Activated T-cell treated with anti-CD3 and anti-CD28 coated beads for 4 hours (primary cell): ENCODE measurements around the gene VMP1.
A peak's percentile ranks its signal among the peaks of the same experiment; 100 is the strongest.
"Not testable (repeated sequence)": the region's sequence is repeated elsewhere in the genome, so short reads cannot be mapped to it uniquely, and the experiment has no call there.

Experiments
- DNase-seq: peaks from one replicate; pipeline ENCODE4 v3.0.0-alpha.2; 2020

Gene VMP1

DNA sequence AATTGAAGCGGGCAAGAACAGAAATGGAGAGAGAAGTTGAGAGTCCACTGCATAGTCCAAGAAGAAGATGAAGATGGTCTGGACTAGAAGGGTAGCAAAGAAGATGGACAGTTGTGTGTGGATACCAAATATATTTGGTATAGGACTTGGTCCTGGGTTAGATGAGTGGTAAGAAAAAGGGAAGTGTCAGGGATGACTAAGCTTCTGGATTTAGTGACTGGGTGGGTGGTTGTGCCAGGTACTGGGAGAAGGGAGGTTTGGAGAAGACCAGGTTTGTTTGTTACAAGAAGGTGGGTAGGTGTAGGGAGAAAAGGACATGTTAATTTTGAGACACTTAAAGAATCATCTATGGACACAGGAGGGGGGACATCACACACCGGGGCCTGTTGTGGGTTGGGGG is 5.4 kb downstream of the VMP1 start:
- DNase-seq: no peak

DNA sequence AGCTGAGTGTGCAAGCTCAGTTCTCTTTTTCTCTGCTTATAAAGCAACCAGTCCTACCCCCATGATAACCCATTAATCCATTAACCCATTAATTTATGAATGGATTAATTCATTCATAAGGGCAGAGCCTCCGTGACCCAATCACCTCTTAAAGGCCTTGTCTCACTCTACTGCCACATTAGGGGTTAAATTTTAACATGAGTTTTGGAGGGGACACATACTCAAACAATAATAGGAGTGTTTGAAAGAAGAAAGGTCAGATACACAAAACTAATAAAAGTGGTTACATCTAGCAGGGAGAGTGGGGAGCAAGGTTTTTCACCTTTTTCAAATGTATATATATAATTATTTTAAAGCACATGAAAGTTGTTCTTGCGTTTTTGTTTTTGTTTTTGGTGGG is 6.8 kb downstream of the VMP1 start:
- no peak for DNase-seq

- DNase-seq: no peak
These were observed 9.0 kb downstream of the VMP1 start for GRCh38 chr17:59716427-59716826.

DNA sequence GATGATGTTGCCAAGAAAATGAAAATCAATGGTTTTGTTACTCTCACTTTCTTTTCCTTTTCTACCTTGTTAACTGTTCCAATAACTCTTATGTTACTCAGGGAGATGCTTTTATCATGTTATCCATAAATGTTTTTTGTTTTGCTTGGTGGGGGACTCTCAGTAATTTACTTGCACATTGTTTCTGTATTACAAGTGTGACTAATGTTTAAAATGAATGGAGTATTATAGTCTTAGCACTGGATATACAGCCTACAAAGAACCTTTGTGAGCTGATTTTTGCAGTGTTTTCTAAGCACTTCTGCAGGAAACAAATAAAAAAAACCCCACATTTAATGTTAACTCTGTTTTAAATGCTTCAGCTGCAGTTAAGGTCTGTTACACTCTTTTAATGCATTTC is 12.1 kb downstream of the VMP1 start:
- no peak for DNase-seq

DNA sequence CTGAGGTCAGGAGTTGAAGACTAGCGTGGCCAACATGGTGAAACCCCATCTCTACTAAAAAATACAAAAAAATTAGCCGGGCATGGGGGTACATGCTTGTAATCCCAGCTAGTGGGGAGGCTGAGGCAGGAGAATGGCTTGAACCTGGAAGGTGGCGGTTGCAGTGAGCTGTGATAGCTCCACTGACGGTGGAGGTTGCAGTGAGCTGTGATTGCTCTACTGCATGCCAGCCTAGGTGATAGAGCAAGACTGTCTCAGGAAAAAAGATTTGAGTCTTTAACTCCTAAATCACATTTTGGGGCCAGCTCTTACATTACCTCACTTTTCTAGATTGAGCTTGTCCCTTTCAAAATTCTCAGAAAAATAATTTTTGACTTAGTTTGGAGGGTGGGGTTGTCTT is 15.2 kb downstream of the VMP1 start:
- DNase-seq: no peak

GRCh38 chr17:59723041-59723440 is 15.6 kb downstream of the VMP1 start:
- no peak for DNase-seq

GRCh38 chr17:59723607-59724006 is 16.2 kb downstream of the VMP1 start:
- DNase-seq: no peak

DNA sequence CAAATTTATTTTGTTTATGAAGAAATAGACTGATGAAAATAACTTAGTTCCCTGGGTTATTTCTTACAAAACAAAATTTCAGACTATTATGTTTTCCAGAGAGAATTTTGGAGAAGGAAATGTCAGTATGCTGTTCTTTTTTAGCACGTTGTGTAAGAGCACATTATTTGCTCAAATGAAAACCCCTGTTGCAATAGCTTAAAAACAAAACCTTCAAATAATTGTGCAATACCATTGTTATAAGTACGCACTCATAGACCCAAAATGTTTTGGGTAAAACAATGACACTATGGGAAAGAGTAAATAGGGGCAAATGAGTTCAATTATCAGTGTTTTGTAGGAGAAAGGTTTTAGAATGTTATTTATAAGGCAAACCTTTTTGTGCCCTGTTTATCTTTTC is 18.2 kb downstream of the VMP1 start:
- DNase-seq: no peak

GRCh38 chr17:59727817-59728533 is 20.5 kb downstream of the VMP1 start:
- DNase-seq: no peak

DNA sequence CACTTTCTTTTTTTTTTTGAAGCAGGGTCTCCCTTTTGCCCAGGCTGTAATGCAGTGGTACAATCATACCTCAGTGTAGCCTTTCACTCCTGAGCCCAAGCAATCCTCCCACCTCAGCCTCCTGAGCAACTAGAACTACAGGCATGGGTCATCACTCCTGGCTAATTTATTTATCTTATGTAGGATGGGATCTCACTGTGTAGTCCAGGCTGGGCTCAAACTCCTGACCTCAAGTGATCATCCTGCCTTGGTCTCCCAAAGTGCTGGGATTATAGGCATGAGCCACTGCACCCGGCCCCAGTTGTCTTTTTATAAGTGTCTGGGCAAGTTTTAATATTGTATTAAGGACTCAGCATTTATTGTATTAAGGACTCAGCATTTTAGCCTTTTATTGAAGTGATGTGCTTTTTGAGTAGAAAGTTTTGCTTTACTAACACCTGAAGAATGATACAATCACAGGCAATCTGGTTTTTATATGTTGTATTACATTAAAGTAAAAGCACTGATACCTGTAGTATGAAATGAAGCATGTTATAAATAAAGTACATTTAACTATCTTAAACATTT is 22.9 kb downstream of the VMP1 start:
- no peak for DNase-seq

DNA sequence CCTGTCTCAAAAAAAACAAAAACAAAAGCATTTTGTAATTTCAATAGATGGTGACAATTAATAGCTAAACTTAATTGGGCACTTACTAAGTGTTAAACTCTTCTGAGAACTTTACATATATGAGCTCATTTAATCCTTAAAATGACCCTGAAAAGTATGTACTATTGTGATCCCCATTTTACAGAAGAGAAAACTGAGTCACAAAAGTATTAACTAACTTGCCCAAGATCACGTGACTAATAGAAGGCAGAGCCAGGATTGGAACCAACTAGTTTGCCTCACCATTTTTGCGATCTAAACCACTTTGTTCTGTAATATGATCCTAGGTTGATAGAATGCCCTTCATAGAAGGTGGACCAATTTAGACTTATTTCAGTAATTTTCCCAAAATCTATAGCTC is 26.2 kb downstream of the VMP1 start:
- no peak for DNase-seq

DNA sequence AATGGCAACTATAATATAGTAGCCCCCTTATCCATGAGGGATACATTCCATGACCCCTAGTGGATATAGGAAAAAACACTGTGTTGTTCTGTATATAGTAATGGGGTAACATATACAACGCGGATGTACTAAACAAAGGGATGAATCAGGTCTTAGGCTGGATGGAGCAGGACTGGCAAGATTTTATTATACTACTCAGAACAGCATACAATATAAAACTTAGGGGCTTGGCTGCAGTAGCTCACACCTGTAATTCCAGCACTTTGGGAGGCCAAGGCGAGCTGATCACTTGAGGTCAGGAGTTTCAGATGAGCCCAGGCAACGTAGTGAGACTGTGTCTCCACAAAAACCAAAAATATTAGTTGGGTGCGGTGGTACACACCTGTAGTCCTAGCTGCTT is 26.8 kb downstream of the VMP1 start:
- DNase-seq: no peak

DNA sequence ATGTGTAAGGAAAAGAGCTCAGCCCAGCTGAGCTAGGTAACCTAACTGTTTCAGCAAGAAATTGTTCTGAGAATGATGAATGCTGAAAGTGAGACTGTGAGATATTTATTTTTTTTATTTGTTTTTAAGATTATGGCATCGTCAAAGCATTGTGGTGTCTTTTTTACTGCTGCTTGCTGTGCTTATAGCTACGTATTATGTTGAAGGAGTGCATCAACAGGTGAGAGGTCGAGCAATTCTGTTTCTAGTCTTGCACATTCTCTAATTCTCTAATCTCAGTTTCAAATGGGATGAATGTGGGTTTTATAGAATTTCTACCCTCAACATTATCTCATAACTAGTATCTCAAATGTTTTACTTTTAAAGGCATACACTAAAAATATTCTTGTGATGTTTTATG is 29.9 kb downstream of the VMP1 start:
- no peak for DNase-seq

DNA sequence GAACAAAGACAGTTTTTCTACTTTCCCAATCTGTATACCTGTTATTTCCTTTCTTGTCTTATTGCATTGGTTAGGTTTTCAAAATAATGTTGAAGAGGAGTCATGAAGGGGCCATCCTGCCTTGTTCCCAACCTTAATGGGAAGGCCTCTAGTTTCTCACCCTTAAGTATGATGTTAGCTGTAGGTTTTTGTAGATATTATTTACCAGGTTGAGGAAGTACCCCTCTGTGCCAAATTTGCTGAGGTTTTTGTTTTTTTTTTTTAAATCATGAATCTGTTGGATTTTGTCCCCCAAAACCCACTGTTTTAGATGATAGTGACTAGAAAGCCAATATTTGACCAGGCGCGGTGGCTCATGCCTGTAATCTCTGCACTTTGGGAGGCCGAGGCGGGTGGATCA is 36.4 kb downstream of the VMP1 start:
- DNase-seq: no peak

DNA sequence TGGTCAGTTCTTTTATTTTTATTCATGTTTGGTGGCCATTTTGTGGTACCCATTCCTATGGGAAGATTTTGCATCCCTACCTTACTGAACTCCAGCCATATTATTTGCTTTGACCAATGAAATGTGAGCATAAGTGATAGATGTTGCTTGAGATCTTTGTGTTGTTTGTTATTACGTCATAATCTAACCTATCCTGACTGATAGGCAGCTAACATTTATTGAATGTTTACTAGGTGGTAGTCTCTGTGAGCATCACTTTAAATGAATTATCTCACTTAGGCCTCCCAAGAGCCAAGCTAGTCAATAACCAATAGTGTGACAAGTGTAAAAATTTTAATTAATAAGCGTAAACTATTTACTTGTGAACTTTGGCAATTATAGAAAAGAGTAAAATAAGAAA is 37.6 kb downstream of the VMP1 start:
- no peak for DNase-seq

- DNase-seq: no peak
These were observed 39.5 kb downstream of the VMP1 start for GRCh38 chr17:59746849-59747445.

DNA sequence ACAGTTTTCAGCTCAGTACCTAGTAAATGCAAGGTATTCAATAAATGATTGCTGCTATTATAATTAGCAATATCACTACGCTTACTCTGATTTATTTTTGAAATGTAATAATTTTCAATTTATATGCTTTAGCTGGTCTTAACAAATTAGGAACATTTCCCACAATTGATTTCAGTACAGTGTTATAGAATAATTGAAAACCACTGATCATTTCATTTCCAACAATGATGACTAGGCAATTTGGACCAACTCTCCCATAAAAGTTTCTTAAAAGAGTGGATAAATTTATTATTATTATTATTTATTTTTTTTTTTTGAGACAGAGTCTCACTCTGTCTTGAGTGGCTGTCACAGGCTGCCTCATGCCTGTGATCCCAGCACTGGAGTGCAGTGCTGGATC is 41.1 kb downstream of the VMP1 start:
- DNase-seq: no peak

GRCh38 chr17:59751955-59752413 is 44.5 kb downstream of the VMP1 start:
- DNase-seq: no peak

DNA sequence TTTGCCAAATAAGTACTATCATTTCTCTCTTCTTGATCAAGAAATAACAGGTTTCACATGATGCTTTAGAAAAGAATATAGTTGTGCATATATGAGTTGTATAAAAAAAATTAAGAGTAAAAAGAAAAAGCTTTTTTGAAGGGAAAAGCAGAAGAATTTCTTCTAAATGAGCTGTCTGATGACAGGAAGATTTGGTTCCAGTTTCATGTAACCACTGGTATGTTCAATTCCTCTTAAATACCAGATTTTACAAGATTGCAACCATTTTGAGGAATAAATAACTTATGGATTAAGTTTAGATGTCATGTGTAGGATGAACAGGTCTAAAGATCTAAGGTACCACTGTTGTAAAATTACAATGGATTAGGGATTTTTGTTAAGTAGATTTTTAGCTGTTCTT is 45.0 kb downstream of the VMP1 start:
- DNase-seq: no peak

GRCh38 chr17:59752922-59753321 is 45.5 kb downstream of the VMP1 start:
- DNase-seq: no peak

DNA sequence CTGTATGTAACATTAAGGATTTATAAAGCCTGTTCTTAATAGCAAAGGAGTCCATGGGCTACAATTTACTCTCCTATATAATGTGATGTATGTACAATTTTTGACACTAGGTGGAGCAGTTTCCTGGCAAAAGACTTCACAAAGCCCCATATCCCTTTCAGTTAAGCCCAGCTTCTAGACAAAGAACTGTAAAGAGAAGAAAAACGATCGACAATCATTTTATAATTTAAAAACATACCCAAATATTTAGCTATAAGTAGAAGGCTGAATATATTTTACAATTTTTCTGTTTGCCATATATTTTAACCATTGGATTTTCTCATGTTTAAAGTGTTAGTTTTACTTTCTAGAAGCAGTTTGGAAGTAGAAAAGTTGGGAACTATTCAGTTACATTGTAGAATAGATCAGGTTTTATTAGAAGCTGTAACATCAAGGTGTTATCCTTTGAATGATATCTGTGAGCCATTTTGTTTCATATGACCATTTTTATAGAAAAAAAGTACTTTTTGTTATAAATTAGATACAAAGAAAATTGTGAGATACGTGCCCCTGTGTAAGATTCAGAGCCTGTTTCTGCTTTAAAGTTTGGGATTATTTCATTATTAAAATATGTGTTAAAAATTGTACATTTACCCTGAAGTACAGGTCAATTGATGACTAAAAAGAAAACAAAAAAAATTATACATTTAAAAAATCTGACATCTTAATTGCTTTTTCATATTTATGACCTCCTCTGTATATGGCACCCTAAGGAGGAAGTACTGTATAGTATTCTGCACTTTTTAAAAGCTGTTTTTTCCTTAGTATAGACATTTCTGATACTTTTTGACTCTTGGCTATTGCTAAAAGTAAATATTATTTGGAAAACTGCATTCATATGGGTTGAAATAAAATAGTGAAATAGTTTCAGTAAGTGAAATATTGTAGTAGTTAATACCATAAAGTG is 46.3 kb downstream of the VMP1 start:
- no peak for DNase-seq

GRCh38 chr17:59754552-59754951 is 47.1 kb downstream of the VMP1 start:
- DNase-seq: peak; percentile 19

DNA sequence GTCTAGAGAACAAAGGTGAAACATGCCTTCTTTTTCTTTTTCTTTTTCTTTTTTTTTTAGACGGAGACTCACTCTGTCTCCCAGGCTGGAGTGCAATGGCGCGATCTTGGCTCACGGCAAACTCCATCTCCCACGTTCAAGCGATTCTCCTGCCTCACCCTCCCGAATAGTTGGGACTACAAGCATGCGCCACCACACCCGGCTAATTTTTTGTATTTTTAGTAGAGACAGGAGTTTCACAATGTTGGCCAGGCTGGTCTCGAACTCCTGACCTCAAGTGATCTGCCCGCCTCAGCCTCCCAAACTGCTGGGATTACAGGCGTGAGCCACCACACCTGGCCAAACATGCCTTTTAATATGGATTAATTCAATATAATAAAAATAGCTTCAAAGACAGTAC is 47.6 kb downstream of the VMP1 start:
- not testable (repeated sequence) for DNase-seq
